Measurements from ENCODE around the gene ULK1.

Gene ULK1

GRCh38 chr12:131869871-131870418 is 24.5 kb upstream of the ULK1 start (continued):
- TF ChIP-seq BCL6B (tag by site-specific recombination; IDR thresholded peaks at IDR 0.05) (no peak), KLF16 (tag by site-specific recombination; IDR thresholded peaks at IDR 0.05) (0 out of 2 replicates have a peak, but pooled peaks have one; percentile 63), ZNF488 (tag by site-specific recombination; IDR thresholded peaks at IDR 0.05) (no peak), ATF2 (tag by site-specific recombination; IDR thresholded peaks at IDR 0.05; ENCODE audit: low read depth) (peak; percentile 86), GLIS1 (tag by site-specific recombination; IDR thresholded peaks at IDR 0.05) (peak; percentile 71), ZNF776 (tag by site-specific recombination; IDR thresholded peaks at IDR 0.05; ENCODE audit: borderline replicate concordance) (no peak), GFI1B (tag by site-specific recombination; IDR thresholded peaks at IDR 0.05) (no peak), BCL11A (tag by site-specific recombination; IDR thresholded peaks at IDR 0.05; ENCODE audit: low read depth) (no peak), KLF8 (tag by site-specific recombination; IDR thresholded peaks at IDR 0.05) (peak; percentile 31; the same call in 1 of the 2 replicates), ZNF223 (tag by site-specific recombination; IDR thresholded peaks at IDR 0.05) (no peak), ZNF600 (tag by site-specific recombination; IDR thresholded peaks at IDR 0.05) (peak; percentile 80), ZNF335 (tag by site-specific recombination; conservative IDR thresholded peaks at IDR 0.05) (no peak), ZNF785 (tag by site-specific recombination; IDR thresholded peaks at IDR 0.05) (no peak), ZBTB7A (tag by site-specific recombination; IDR thresholded peaks at IDR 0.05; ENCODE audit: low read depth) (no peak), ZNF76 (tag by site-specific recombination; IDR thresholded peaks at IDR 0.05; ENCODE audit: borderline replicate concordance, low read depth) (no peak), SP2 (tag by site-specific recombination; IDR thresholded peaks at IDR 0.05) (peak; percentile 7; the same call in 1 of the 2 replicates), ELK4 (IDR thresholded peaks at IDR 0.05; ENCODE audit: borderline replicate concordance, low read depth, low read length) (no peak), ZNF391 (tag by site-specific recombination; IDR thresholded peaks at IDR 0.05; ENCODE audit: borderline replicate concordance, low read depth) (no peak), ZNF704 (tag by site-specific recombination; IDR thresholded peaks at IDR 0.05) (no peak), ZNF660 (tag by site-specific recombination; IDR thresholded peaks at IDR 0.05) (no peak), REST (tag by site-specific recombination; IDR thresholded peaks at IDR 0.05) (no peak), ZNF169 (tag by site-specific recombination; IDR thresholded peaks at IDR 0.05) (no peak), ZNF561 (tag by site-specific recombination; IDR thresholded peaks at IDR 0.05; ENCODE audit: borderline replicate concordance) (no peak), PRDM2 (tag by site-specific recombination; IDR thresholded peaks at IDR 0.05; ENCODE audit: borderline replicate concordance) (no peak), ZNF174 (tag by site-specific recombination; IDR thresholded peaks at IDR 0.05) (no peak)
